Measurements from ENCODE around the gene TRMT1.

TRMT1 gene

GRCh38 chr19:13089857-13090507, 26.6 kb downstream of the TRMT1 start:
- DNase-seq = no peak

- DNase-seq = peak; percentile 19
Measured at GRCh38 chr19:13089139-13089856, 27.2 kb downstream of the TRMT1 start.

- DNase-seq = no peak
Measured at GRCh38 chr19:13087795-13088537, 28.6 kb downstream of the TRMT1 start.

GRCh38 chr19:13087295-13087694, 29.2 kb downstream of the TRMT1 start:
- DNase-seq = no peak

GRCh38 chr19:13086341-13086740, 30.2 kb downstream of the TRMT1 start:
- no peak for DNase-seq

- no peak for DNase-seq
Measured at GRCh38 chr19:13085666-13086065, 30.9 kb downstream of the TRMT1 start.

- DNase-seq = no peak
Measured at GRCh38 chr19:13083627-13084026, 32.9 kb downstream of the TRMT1 start.

GRCh38 chr19:13083008-13083404, 33.5 kb downstream of the TRMT1 start:
- no peak for DNase-seq

GRCh38 chr19:13082192-13083007, 34.1 kb downstream of the TRMT1 start:
- DNase-seq = peak; percentile 90

GRCh38 chr19:13079542-13079986, 37.0 kb downstream of the TRMT1 start:
- DNase-seq = peak; percentile 89

- DNase-seq = peak; percentile 64
Measured at GRCh38 chr19:13078897-13079541, 37.5 kb downstream of the TRMT1 start.

- no peak for DNase-seq
Measured at GRCh38 chr19:13078381-13078780, 38.2 kb downstream of the TRMT1 start.

GRCh38 chr19:13077240-13077639, 39.3 kb downstream of the TRMT1 start:
- DNase-seq = peak; percentile 79

GRCh38 chr19:13076787-13077186, 39.8 kb downstream of the TRMT1 start:
- DNase-seq = no peak

GRCh38 chr19:13076320-13076719, 40.2 kb downstream of the TRMT1 start:
- no peak for DNase-seq

GRCh38 chr19:13074378-13074777, 42.2 kb downstream of the TRMT1 start:
- no peak for DNase-seq

- DNase-seq = no peak
Measured at GRCh38 chr19:13073263-13073662, 43.3 kb downstream of the TRMT1 start.

GRCh38 chr19:13072188-13072908, 44.2 kb downstream of the TRMT1 start:
- peak; percentile 60 for DNase-seq

GRCh38 chr19:13071444-13072187, 44.9 kb downstream of the TRMT1 start:
- peak; percentile 60 for DNase-seq

GRCh38 chr19:13070425-13071140, 46.0 kb downstream of the TRMT1 start:
- no peak for DNase-seq
